ENCODE measurements around the gene TENM4.

TENM4 gene

GRCh38 chr11:79159657-79160450 lies 281.0 kb downstream of the TENM4 start:
- TF ChIP-seq CTCF (conservative IDR thresholded peaks at IDR 0.05; ENCODE audit: low read length) = peak; percentile 30; the same call in 1 of the 2 replicates
- H3K4me3 ChIP-seq (ENCODE audit: low read length) = no peak overlapping the region
- DNase-seq (ENCODE audit: low read depth) = no peak

GRCh38 chr11:79157738-79158137 lies 283.1 kb downstream of the TENM4 start:
- no peak overlapping the region for H3K4me3 ChIP-seq (ENCODE audit: low read length)
- TF ChIP-seq CTCF (conservative IDR thresholded peaks at IDR 0.05; ENCODE audit: low read length) = no peak
- no peak for DNase-seq (ENCODE audit: low read depth)

GRCh38 chr11:79156031-79156430 lies 284.8 kb downstream of the TENM4 start:
- no peak overlapping the region for H3K4me3 ChIP-seq (ENCODE audit: low read length)
- DNase-seq (ENCODE audit: low read depth) = no peak
- TF ChIP-seq CTCF (conservative IDR thresholded peaks at IDR 0.05; ENCODE audit: low read length) = no peak

- no peak overlapping the region for H3K4me3 ChIP-seq (ENCODE audit: low read length)
- TF ChIP-seq CTCF (conservative IDR thresholded peaks at IDR 0.05; ENCODE audit: low read length) = no peak
- no peak for DNase-seq (ENCODE audit: low read depth)
Measured at GRCh38 chr11:79155237-79155636, 285.6 kb downstream of the TENM4 start.

- TF ChIP-seq CTCF (conservative IDR thresholded peaks at IDR 0.05; ENCODE audit: low read length) = no peak
- no peak overlapping the region for H3K4me3 ChIP-seq (ENCODE audit: low read length)
- peak; percentile 16 for DNase-seq (ENCODE audit: low read depth)
Measured at GRCh38 chr11:79152511-79152910, 288.3 kb downstream of the TENM4 start.

GRCh38 chr11:79151396-79151795 lies 289.4 kb downstream of the TENM4 start:
- no peak for TF ChIP-seq CTCF (conservative IDR thresholded peaks at IDR 0.05; ENCODE audit: low read length)
- no peak overlapping the region for H3K4me3 ChIP-seq (ENCODE audit: low read length)
- DNase-seq (ENCODE audit: low read depth) = no peak

- DNase-seq (ENCODE audit: low read depth) = no peak
- no peak for TF ChIP-seq CTCF (conservative IDR thresholded peaks at IDR 0.05; ENCODE audit: low read length)
- no peak overlapping the region for H3K4me3 ChIP-seq (ENCODE audit: low read length)
Measured at GRCh38 chr11:79150966-79151365, 289.9 kb downstream of the TENM4 start.

Data from AG10803 (cell line).